Dedifferentiated amniotic fluid mesenchymal stem cell (primary cell): ENCODE results near the gene DYRK1A.

Experiments used
- DNase-seq: peaks from one replicate; pipeline ENCODE4 v3.0.0-alpha.2; 2016; ENCODE audit errors: extremely low spot score

The DYRK1A gene

DNA sequence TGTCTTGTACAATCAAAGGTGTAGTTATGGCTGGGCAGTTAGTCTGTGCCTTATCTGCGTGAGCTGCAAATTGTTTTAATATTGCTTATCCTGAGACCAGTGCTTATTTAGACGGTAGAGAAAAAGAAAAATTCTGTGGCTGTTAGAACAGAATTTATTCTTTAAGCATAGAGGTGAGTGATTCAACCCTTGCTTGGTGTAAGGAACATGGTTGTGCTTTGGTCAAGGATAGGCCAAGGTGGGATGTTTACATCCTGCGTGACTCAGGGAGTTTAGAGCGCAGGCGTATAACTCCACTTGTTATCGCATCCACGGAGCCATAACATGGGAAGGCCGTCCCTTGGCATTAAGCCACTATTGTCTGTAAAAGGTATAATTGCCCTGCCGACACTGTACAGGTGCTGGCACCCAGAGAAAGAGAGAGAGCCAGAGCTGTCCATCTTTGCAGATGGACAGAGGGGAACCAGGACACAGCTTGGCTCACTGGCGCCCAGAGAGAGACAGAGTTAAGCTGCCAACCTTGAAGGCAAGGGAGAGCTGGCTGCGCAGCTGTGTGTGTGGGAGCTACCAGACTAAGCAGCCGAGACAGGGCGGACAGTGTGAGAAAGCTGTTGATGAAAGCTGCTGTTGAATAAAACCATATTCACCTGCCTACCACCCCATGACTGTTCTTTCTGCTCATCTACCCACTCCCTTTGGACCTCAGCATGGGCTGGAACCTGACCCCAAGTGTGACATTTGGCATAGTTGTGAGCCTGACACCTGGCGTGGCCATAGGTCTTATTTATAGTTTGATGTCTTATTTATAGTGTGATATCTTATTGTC is 200.4 kb downstream of the DYRK1A start:
- DNase-seq = no peak

DNA sequence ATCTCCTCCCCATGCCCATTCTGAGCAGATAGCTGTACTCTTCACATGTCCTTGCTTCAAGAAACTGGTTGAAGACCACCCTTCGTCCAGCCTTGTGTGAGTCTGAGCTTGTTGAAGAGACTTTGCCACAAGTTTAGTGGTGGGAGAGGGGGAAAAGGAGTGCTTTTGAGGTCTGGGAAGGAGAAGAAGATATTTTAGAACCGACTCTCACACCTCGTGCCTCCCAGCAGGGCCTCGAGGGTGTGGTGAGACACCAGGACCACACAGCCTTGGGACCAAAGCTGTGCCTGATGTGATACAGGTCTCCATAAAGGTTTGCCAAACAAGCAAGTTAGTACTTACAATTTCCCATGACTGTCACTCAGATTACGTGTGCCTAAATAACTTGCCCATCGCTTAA is 201.8 kb downstream of the DYRK1A start:
- no peak for DNase-seq

DNA sequence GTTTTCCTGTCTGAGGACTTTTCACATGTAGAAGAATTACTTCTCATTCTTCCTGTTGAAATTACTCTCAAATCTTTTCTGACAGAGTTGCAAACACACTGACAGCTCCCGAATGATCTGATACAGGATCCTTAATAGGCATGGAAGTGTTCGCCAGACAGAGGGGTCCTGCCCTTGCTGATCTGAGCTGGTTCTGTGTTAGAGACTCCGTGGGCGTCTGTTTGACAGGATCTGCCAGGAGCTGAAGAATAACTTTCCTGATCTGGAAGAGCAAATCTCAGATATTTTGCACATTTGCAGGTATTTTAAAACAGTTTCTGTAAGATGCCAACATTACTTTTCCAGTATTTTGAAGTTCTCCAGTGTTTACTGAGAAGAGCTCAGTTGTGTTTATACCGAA is 202.3 kb downstream of the DYRK1A start:
- no peak for DNase-seq

DNA sequence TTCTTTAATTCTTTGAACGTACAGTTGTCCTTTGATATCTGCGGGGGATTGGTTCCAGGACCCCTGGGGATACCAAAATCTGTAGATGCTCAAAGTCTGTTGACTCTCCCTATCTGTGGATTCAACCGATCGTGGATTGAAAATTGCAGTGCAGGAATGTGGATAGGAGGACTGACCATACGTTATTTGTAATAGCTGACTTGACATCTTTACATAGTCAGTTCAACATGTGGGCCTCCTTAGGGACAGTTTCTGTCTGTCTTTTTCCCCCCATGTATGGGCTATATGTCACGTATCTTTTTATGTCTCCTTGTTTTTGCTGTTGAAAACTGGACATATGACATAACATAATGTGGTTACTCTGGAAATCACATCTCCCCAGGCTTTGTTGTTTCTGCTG is 204.9 kb downstream of the DYRK1A start:
- no peak for DNase-seq

DNA sequence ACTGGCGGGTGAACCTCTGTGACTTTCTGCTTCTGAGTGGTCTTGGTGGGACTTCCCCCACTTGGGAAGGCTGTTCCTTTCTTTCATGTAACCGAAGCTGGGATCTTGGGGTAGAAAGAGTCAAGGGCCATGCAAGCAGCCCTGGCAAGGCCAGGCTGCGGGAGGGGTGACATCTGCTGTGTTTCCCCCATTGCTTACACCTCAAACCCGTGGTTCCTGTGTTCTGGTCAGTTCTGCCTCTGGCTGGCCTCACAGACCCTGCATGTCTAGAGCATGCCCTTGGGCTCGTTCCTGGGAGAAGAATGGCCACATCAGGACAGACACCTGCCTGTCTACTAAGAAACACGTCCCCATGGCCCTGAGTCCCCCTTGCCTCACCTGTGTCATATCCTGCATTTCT is 207.7 kb downstream of the DYRK1A start:
- no peak for DNase-seq

DNA sequence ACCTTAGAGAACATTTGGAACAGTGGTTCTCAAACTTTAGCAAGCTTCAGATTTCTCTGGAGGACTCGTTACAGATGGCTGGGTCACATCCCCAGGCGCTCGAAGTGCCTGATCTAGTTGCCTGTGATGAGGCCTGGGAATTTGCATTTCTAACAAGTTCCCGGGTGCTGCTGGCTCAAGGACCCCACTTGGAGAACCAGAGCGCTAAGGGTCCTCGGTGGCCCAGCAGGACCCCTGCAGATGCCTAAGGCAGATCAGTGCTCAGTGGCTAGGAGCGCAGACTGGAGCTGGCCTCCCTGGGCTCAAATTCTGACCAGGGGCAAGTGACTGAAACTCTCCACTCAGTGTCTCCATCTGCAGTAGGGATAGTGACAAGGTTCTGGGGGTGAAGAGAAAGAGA is 208.2 kb downstream of the DYRK1A start:
- DNase-seq = no peak

DNA sequence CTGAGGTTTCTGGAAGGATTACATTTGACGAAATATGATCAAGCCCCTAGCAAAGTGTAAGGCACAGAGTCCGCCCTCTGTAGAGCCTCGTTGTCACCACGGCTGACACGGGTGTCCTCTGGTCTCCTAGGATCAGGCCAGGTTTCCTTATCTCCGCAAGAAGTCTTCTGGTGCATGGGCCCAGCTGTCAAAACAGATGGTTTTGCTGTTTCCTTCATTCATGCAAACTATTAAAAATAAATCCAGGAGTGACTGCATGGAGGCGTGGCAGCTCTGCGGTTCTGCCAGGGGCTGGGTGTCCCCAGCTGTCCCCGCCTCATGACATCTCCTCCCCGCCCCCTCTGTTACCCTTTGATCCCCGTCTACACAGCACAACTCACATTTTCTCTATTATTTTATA is 209.0 kb downstream of the DYRK1A start:
- DNase-seq = no peak
